GM18526 (cell line): ENCODE results near the gene SAMD13.

Source experiments
- POLR2A ChIP-seq: IDR thresholded peaks from 3 replicates; pipeline ENCODE4 v1.6.1; 2011; ENCODE audit not compliant: insufficient read length; ENCODE audit errors: extremely low read depth

The SAMD13 gene

GRCh38 chr1:84301785-84302385 lies 377 bp downstream of the SAMD13 start:
- TF ChIP-seq POLR2A = no peak

- no peak for TF ChIP-seq POLR2A
These were observed 1.9 kb downstream of the SAMD13 start for GRCh38 chr1:84303314-84303830.

- TF ChIP-seq POLR2A = no peak
These were observed 5.9 kb downstream of the SAMD13 start for GRCh38 chr1:84307398-84307797.

DNA sequence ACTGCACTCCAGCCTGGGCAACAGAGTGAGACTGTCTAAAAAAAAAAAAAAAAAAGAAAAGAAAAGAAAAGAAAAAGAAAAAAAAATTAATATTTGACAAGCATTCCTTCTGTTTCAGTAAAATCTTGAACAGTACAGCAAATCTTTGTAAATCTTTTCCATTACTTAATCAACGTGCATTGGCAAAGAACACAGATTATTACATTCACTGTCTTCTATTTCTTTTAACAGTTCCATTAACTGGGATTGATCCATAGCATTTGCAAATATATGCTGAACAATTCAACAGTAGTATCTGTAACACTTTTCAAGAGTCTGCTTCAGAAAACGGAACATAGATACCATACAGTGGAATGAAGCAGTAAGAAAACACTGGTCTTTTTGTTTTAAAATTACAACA lies 9.8 kb downstream of the SAMD13 start:
- TF ChIP-seq POLR2A = no peak

DNA sequence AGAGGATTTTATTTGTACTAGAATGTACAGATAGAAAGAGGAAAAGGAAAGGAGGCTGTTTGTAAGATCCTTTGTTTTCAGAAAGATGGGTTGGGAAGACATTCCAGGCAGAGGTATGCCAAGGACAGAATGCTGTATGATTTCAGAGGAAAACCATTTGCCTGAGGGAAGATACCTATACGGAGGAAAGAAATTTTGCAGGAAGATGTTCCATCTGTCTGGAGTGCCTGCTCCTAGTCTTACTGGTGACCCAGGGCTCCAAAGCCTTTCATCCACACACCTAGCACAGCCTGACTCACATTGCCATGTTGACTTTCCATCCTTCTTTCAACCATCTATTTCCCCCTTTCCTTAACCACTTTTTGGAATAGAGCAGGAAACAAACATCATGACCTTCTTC lies 18.2 kb downstream of the SAMD13 start:
- TF ChIP-seq POLR2A = no peak

- no peak for TF ChIP-seq POLR2A
These were observed 26.3 kb downstream of the SAMD13 start for GRCh38 chr1:84327830-84328229.

DNA sequence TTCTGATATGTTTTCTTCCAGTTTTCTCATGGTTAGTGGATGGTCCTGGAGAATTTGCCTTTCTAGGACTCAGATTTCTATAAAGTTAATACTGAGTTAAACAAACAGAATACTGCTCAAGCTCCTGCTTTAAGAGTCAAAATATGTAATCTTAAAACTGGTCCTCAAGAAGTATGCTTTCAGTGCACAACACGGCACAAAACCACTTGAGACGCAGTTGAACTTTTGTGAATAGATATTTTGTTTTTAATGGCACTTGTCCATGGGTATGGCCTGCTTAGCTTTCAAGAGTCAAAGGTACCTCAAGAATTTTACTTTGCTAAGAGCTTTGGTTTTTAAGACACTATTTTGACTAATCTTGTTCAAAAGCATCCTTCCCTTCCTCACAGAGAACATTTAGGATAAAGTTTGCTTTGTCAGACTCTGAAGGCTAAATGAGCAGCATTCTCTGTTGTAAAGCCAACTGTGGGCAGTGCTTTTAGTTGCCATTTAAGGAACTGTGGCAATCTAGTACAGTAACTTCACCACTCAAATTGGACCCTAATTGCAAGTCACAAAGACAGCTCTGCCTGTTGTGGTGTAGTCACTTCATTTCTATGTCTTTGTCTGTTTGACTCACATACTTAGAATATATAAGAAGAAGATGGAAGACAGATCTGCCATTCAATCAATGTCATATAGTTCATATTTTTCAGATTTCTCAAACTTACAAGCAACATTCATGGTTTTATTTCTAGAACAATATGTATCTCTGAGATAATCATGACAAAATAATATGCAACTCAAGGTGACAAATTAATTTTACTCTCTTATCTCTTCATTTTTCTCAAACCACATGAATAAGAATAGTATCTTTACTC lies 28.8 kb downstream of the SAMD13 start:
- TF ChIP-seq POLR2A = no peak

DNA sequence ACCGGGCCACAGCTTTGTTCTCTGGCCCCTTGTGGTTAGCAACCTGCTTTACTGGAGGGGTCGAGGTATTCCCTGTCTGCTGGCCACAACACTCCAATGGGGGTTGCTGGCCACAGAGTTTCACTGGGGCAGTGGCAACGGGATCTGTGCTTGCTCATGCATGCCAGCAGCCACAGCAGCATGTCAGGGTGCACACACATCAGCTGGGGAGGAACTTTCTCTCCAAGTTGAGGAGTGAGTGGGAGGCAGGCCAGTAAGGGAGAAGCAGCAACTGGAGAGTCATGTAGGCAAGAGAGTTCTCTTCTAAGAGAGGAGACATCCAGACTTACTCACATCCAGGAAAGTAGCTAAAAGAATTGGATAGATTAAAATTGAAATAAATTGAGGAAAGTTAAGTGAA lies 38.0 kb downstream of the SAMD13 start:
- TF ChIP-seq POLR2A = no peak

- TF ChIP-seq POLR2A = no peak
These were observed 42.8 kb downstream of the SAMD13 start for GRCh38 chr1:84344286-84344685.

DNA sequence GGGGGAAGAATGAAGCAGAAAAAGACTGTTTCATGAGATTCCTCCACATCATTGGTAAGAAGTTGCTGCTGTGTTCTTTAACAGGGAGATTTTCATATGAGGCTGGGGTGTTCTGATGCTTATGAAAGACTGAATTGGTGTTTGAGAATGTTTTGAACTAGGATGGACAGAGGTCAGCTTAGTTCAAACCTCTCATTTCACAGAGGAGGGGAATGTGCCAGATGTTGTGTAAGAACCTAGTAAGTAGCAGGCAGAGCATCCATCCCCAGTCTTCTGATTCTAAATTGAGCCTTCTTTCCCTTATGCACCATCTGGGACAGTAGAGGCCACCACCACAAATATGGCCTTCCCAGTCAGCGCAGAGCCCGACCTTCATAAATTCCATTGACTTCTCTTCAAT lies 43.7 kb downstream of the SAMD13 start:
- TF ChIP-seq POLR2A = no peak

- TF ChIP-seq POLR2A = no peak
These were observed 45.9 kb downstream of the SAMD13 start for GRCh38 chr1:84347271-84347931.

DNA sequence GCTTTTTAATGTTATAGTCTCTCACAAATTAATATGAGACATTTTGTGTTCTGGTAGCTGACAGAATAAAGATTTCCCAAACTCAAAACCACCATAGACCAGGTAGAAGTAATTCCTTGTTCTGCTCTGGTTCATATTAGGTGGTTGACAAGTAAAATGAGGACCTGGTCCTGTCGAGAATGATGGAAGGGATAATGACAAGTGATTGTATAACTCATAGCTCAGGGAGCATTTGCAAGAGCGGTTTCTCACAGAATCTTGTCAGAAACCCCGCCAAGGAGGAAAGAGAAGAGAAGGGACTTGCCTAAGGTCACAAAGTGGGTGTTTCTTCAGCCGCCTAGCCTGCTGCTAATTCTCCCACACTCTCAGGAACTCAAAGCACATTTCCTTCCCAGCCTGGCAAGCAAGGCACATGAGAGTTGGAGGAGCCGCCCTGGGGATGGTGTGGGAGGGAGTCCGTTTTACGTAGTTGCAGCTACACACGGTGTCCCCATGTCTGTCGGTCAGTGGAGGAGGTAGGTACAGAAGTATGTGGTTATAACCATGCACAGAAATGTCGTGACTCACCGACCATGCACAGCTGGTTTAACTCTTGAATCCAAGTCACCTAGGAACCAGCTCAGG lies 46.5 kb downstream of the SAMD13 start:
- TF ChIP-seq POLR2A = no peak

DNA sequence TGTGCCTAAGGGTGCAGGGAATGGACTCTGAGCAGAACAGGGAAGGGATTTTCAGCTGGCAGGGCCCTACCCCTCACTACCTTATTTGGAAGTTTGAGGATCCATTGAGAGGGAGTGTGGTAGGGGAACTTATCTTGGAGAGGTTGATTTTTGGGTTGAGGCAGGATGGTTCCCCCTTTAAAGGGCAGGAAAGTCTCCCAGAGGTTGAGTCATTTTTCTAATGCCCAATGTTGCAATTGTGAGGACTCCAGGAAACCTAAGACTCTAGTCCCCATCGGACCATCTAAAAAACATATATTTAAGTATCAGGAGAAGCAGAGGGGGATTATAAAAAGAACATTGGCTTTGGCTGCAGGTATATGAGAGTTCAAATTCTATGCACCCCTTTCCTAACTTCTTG lies 47.3 kb downstream of the SAMD13 start:
- no peak for TF ChIP-seq POLR2A

DNA sequence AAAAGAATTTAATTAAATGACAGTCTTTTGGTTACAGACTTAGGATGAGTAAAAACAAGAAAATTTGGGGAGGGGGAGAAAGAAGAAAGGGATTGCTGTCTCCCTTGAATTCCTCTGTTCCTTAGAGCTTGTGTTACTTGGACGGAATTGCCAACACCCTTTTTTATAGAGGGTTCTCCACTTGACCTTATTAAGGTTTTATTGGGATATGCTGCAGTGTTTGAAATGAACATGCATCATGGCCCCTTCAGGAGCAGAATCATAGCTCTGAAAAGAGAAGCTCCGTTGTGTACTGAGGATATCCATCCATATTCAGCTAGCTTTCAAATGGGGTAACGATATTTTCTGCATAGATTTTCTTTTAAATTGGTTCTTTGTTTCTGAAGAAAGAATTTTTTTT lies 48.6 kb downstream of the SAMD13 start:
- TF ChIP-seq POLR2A = no peak

DNA sequence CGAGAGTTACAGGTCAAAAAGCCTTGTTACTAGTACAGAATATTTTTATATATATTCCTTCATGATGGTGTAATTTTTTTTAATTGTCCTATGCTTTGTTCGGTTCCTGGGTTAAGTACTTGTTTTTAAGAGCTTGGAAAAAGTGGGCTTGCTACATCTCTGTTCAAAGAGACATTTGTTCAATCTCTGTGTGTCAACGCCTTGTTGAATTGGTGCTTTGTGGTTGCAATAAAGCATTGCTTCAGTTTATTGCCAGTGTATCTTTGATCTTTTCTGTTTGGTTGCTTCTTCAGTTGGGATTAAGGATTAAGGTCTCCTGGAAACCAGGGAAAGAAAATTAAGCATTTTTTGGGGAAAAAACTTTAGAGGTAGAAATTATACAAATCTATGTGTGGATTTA lies 49.0 kb downstream of the SAMD13 start:
- no peak for TF ChIP-seq POLR2A

- TF ChIP-seq POLR2A = no peak
These were observed 51.0 kb downstream of the SAMD13 start for GRCh38 chr1:84352298-84353106.
